ENCODE data around the gene IPO9. TPM values are rescaled to one million over a fixed set of nuclear protein-coding genes. Genes with fewer than 3 reads are reported as not detected.
"Not testable (repeated sequence)": the region's sequence is repeated elsewhere in the genome, so short reads cannot be mapped to it uniquely, and the experiment has no call there.

The IPO9 gene
- polyA plus RNA-seq, 4 donors: 76.0 to 85.5 (median 83.8) TPM

DNA sequence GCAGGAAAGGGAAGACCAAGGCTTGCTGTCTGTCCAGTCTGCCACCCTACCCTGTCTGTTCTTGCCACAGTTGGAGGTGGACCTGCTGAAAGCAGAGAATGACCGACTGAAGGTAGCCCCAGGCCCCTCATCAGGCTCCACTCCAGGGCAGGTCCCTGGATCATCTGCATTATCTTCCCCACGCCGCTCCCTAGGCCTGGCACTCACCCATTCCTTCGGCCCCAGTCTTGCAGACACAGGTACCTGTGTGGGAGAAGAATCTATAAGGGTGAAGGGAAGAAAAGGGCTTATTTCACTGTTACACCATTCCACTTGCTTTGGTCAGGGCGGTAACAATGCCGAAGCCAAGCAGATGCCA is 20.3 kb upstream of the IPO9 start:
- no peak for DNase-seq (ENCODE audit: low read depth in 4 of 4, low spot score in 3 of 4)

- no peak for DNase-seq (ENCODE audit: low read depth in 4 of 4, low spot score in 3 of 4)
Measured at GRCh38 chr1:201809876-201810275, 19.1 kb upstream of the IPO9 start.

GRCh38 chr1:201810466-201811216 is 18.3 kb upstream of the IPO9 start:
- no peak for DNase-seq (ENCODE audit: low read depth in 4 of 4, low spot score in 3 of 4)

GRCh38 chr1:201813226-201813625 is 15.7 kb upstream of the IPO9 start:
- DNase-seq (ENCODE audit: low read depth in 4 of 4, low spot score in 3 of 4): no peak

DNA sequence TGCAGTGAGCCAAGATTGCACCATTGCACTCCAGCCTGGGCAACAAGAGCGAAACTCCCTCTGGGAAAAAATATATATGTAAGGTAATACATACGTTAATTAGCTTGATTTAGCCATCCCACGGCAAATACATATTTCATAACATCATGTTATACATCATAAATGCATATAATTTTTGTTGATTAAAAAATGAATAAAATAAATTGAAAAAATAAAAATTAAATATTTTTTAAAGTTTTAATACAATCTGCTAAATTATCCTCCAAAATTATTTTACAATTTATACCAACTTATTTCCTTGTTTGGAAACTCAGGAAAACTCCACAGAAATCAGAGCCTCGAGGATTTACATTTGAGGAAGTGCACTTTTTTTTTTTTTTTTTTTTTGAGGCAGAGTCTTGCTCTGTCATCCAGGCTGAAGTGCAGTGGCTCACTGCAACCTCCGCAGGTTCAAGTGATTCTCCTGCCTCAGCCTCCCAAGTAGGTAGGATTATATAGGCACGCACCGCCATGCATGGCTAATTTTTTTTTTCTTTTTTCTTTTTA is 12.6 kb upstream of the IPO9 start:
- no peak for DNase-seq (ENCODE audit: low read depth in 4 of 4, low spot score in 3 of 4)

GRCh38 chr1:201818971-201819750 is 9.8 kb upstream of the IPO9 start:
- no peak for DNase-seq (ENCODE audit: low read depth in 4 of 4, low spot score in 3 of 4)

- no peak for DNase-seq (ENCODE audit: low read depth in 4 of 4, low spot score in 3 of 4)
Measured at GRCh38 chr1:201820413-201820812, 8.5 kb upstream of the IPO9 start.

- no peak for DNase-seq (ENCODE audit: low read depth in 4 of 4, low spot score in 3 of 4)
Measured at GRCh38 chr1:201825245-201825644, 3.7 kb upstream of the IPO9 start.

DNA sequence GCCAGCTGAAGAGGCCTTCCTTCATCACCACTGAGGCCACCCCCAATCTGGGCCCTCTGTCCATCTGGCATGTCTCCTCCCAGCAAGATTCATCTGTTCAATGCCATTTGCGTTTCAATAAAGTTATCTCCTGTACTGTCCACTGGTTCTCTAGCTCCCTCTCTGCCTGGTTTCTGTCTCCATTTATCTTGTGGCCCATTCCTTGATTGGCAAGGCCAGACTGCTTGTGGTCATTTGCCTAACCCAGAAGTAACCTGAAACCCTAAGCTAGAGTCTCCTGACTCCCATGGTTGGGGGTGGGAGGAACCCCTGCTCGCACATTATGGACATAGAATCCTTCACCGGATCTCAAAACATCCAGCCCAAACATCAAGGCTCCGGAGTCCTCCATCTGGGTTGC is 2.1 kb upstream of the IPO9 start:
- DNase-seq (ENCODE audit: low read depth in 4 of 4, low spot score in 3 of 4): no peak

DNA sequence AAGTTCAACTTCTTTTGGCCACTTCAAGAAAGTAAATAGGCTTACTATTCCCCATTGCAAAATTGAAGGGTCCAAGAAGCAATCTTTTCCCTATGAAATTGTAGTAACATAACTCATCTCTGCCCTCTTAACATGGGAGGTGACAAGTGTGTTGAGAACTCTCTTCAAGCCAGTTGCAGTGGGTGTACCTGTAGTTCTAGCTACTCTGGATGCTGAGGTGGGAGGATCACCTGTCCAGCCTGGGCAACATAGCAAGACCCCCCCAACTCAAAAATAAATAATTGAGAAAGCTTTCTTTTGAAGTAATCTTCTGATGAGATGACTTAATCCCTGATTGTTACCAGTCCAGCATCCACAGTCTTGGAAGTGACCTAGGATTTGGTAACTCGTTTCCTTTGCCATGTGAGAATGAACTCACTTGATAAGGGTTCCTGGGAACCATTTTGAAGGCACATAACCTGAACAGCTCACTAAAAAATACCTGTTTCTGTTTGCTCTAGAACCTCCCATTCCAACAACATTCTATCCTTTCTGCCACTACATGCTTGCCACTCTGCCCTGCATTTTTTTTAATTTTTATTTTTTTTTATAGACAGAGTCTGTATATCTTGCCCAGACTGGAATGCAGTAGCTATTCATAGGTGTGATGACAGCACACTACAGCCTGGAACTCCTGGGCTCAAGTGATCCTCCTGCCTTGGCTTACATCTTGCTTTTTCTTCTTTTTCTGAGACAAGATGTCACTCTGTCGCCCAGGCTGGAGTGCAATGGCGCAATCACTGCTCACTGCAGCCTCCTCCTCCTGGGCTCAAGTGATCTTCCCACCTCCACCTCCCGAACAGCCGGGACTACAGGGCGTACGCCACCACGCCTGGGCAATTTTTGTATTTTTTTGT is 1.4 kb upstream of the IPO9 start:
- no peak for DNase-seq (ENCODE audit: low read depth in 4 of 4, low spot score in 3 of 4)

- DNase-seq (ENCODE audit: low read depth in 4 of 4, low spot score in 3 of 4): no peak
Measured at GRCh38 chr1:201828217-201828819, 639 bp upstream of the IPO9 start.

GRCh38 chr1:201831371-201831770 is 2.4 kb downstream of the IPO9 start:
- DNase-seq (ENCODE audit: low read depth in 4 of 4, low spot score in 3 of 4): no peak

DNA sequence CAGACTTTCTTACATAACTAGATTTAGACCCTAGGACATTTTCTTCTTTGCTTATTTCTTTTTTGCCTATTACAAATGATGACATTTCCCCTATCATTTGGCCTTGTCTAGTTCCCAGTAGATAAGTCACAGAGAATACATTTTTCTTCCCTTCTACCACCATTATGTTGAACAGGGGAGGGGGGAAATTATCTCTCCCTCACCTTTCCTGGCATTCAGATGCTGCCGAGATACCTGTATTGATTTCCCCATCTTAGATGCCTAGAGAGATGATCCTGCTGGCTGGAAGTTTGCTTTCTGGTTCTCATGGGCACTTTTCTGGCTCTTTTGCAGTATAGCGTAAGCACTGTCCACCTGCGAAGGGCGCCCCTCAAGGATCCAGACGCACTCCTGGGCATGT is 5.7 kb downstream of the IPO9 start:
- DNase-seq (ENCODE audit: low read depth in 4 of 4, low spot score in 3 of 4): no peak

DNA sequence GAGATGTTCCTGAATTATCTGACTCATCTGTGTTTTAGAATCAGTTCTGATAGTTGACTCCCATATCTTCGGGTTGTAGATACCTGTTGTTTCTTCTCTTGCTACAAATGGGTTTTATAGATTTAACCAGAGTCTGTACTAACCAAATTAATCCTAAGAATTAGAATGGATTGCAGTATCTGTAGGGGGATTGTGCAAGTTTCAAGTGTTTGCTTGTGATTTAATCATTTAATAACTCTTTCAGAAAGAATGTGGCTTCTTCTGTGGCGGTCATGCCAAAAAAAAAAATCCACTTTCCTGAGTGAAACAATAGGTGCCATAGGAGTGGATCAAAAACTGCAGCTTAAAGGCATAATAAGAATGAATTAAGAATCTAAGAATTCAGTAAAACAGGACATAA is 9.4 kb downstream of the IPO9 start:
- DNase-seq (ENCODE audit: low read depth in 4 of 4, low spot score in 3 of 4): no peak

GRCh38 chr1:201839089-201839488 is 10.1 kb downstream of the IPO9 start:
- not testable (repeated sequence) for DNase-seq (ENCODE audit: low read depth in 4 of 4, low spot score in 3 of 4)

DNA sequence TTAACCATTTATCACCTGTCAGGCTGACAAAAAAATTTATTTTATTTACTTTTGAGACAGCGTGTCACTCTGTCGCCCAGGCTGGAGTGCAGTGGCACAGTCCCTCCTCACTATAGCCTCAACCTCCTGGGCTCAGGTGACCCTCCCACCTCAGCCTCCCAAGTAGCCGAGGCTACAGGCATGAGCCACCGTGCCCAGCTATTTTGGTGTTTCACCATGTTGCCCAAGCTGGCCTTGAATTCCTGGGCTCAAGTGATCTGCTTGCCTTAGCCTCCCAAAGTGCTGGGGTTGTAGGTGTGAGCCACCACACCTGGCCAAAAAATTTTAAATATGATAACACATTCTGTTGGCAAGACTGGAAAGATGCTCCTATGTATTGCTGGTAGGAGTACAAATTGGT is 11.1 kb downstream of the IPO9 start:
- no peak for DNase-seq (ENCODE audit: low read depth in 4 of 4, low spot score in 3 of 4)

DNA sequence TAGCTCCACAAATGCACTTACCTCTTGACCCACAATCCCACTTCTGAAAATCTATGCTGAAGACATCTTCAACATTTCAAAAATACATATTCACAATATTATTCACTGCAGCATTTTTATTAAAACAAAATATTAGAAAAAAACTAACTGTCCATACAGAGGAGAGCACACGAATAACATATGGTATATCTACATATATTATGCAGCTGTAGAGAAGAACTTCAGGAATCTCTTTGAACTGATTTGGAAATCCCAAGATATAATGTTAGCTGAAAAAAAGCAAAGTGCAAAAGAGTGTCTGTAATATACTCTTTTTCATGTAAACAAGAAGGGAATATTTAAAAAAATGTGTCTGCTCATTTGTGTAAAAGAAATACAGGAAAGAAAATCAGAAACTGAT is 11.5 kb downstream of the IPO9 start:
- no peak for DNase-seq (ENCODE audit: low read depth in 4 of 4, low spot score in 3 of 4)

- DNase-seq (ENCODE audit: low read depth in 4 of 4, low spot score in 3 of 4): no peak
Measured at GRCh38 chr1:201841265-201841912, 12.4 kb downstream of the IPO9 start.

DNA sequence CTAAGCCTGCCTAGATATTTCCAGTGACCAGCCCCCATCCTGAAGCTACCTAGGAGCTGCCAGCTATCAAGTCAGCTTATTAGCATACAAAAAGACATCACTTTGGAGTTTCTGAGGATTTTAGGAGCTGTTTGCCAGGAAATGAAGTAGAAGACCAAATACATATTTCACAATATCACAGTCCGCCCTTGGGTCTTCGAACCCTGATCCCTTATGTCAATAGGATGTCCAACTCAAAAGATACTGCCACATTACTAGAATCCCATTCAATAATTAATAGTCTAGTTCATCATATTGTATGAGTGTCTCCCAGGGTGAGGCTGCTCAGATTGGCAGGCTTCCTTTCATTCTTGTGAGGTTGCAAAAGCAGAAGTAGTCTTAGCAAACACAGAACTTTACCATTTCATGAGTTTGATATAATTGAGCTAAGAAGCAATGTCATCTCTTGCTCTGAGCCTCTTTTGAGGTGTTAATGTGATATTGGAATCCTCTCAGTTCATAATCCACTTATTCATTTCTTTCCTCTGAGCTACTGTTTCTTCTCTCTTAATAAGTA is 13.6 kb downstream of the IPO9 start:
- no peak for DNase-seq (ENCODE audit: low read depth in 4 of 4, low spot score in 3 of 4)
